Measurements from ENCODE around the gene FSCN2. TPM values are rescaled to one million over a fixed set of nuclear protein-coding genes. Genes with fewer than 3 reads are reported as not detected.

Gene FSCN2
- polyA plus RNA-seq, 1 donor = 1.5 TPM

DNA sequence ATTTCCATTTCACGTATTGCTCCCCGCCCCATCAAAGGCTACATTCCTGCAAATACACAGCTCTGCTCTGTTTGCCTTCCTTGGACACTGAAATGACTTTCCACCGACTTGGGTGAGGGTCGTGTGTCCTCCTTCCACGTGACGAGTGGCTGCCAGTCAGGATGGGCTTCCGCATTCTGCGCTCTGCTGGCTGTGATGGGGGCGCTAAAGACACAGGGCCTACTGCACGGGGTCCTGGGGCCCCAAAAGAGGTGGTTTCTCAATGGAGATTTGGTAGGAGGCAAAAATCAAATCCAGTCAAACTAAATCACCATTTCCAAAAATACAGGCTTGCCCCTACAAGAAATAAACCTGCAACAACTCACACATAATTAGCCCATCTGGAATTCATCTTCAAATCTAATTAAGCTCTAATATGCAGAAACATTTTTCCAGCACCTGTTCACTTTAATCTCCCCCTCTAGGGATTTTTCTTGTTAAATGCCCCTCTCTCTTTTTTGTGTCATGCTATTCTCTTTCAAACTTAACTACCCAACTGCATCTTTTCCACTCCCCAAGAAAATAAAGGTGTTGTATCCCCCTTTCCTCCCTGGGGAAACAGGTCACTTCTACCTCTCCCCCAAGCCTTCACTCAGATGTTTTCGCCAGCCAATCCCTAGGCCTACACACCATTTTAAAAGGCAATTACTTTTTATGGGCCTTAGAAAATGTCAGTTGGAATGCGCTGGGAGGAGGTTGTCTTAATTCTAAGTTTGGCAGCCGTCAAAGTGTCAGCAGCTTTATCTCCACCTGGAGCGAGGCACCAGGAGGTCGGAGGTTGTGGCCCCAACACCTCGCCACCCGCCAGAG lies 45.8 kb downstream of the FSCN2 start:
- no peak overlapping the region for H3K4me3 ChIP-seq (ENCODE audit: low read length)
- H3K27ac ChIP-seq (ENCODE audit: low read length) = no peak overlapping the region
- no peaks in the 10 kb centered on the region for H3K4me1 ChIP-seq (ENCODE audit: control insufficient read depth, insufficient read depth, low read length)
- no peaks in the 10 kb centered on the region for H3K27me3 ChIP-seq (ENCODE audit: control insufficient read depth, insufficient read depth, low read length)
- H3K9me3 ChIP-seq (ENCODE audit: control insufficient read depth, low read depth, low read length) = no peaks in the 10 kb centered on the region
- DNase-seq = no peak
- peaks cover 76% of the 10 kb centered on the region for H3K36me3 ChIP-seq (ENCODE audit: control insufficient read depth, insufficient read depth, low read length)
- no CpG with 5 or more reads among the region's 17 CpGs for WGBS (ENCODE audit: insufficient coverage, low lambda C conversion rate)

DNA sequence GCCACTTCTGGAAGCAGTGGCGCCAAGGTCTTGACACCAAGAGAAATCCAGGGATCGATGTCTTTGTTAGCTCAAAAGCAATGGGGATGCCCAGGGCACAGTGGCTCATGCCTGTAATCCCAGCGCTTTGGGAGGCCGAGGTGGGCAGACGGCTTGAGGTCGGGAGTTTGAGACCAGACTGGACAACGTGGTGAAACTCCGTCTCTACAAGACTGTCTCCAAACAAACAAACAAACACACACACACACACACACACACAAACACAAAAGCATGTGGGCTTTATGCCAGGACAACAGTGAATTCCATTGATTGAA lies 46.4 kb downstream of the FSCN2 start:
- Histone ChIP-seq H3K36me3 (ENCODE audit: control insufficient read depth, insufficient read depth, low read length) (peaks cover 74% of the 10 kb centered on the region), H3K9me3 (ENCODE audit: control insufficient read depth, low read depth, low read length) (no peaks in the 10 kb centered on the region), H3K4me3 (ENCODE audit: low read length) (no peak overlapping the region), H3K27me3 (ENCODE audit: control insufficient read depth, insufficient read depth, low read length) (no peaks in the 10 kb centered on the region), H3K27ac (ENCODE audit: low read length) (no peak overlapping the region), H3K4me1 (ENCODE audit: control insufficient read depth, insufficient read depth, low read length) (no peaks in the 10 kb centered on the region)
- DNase-seq = no peak
- no CpG with 5 or more reads among the region's 8 CpGs for WGBS (ENCODE audit: insufficient coverage, low lambda C conversion rate)

DNA sequence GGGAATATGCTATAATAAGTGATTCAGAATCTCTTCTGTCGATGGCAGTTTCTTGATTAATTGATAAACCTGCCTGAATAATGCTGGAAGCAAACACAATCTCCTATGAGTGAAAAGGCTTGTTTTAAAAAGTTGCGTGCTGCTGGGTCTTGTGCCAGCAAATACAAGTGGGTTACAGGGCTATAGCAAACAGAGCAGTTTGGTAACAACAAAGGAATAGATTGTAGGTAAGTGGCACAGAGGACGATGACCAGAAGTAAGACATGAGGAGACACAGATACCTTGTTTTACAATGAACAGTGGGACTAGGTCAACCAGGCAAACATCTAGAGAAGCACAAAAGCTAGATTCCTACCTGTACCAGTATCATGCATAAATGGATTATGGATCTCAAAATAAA lies 47.7 kb downstream of the FSCN2 start:
- Histone ChIP-seq H3K9me3 (ENCODE audit: control insufficient read depth, low read depth, low read length) (no peaks in the 10 kb centered on the region), H3K4me3 (ENCODE audit: low read length) (no peak overlapping the region), H3K36me3 (ENCODE audit: control insufficient read depth, insufficient read depth, low read length) (peaks cover 73% of the 10 kb centered on the region), H3K27ac (ENCODE audit: low read length) (no peak overlapping the region), H3K27me3 (ENCODE audit: control insufficient read depth, insufficient read depth, low read length) (no peaks in the 10 kb centered on the region), H3K4me1 (ENCODE audit: control insufficient read depth, insufficient read depth, low read length) (no peaks in the 10 kb centered on the region)
- DNase-seq = no peak
- WGBS (ENCODE audit: insufficient coverage, low lambda C conversion rate) = 83% methylated on average over 2 of the region's 3 CpGs

DNA sequence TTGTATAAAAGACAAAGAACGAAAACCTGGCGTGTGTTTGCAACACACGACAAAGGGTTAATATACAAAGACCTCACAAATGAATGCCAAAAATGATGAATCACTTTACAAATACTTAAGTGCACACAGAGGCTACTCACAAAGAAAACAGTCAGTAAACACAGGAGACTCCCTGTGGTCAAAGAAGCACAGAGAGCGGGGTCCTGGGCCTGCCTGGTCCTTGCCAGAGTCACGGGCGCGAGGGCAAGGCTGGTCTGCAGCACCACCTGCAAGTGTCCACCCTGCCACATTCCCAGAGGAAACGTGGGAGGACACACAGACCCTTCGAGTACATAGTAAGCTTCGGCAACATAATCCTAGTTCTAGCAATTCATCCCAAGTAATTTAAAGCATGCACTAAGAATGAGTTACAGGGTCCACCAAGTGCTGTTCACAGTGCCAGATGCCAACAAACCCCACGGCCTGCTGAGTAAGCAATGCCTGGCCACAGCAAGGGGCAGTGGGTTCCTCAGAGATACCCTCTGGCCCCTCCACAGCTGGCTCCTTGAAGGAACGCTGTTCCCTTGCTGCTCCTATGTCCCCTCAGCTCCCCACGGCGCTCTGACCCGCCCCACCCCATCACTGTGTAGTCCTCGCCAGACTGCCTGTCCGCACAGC lies 48.6 kb downstream of the FSCN2 start:
- H3K36me3 ChIP-seq (ENCODE audit: control insufficient read depth, insufficient read depth, low read length) = peaks cover 70% of the 10 kb centered on the region
- WGBS (ENCODE audit: insufficient coverage, low lambda C conversion rate) = no CpG with 5 or more reads among the region's 17 CpGs
- H3K4me1 ChIP-seq (ENCODE audit: control insufficient read depth, insufficient read depth, low read length) = no peaks in the 10 kb centered on the region
- no peak overlapping the region for H3K4me3 ChIP-seq (ENCODE audit: low read length)
- H3K27me3 ChIP-seq (ENCODE audit: control insufficient read depth, insufficient read depth, low read length) = no peaks in the 10 kb centered on the region
- H3K9me3 ChIP-seq (ENCODE audit: control insufficient read depth, low read depth, low read length) = no peaks in the 10 kb centered on the region
- H3K27ac ChIP-seq (ENCODE audit: low read length) = no peak overlapping the region
- no peak for DNase-seq

DNA sequence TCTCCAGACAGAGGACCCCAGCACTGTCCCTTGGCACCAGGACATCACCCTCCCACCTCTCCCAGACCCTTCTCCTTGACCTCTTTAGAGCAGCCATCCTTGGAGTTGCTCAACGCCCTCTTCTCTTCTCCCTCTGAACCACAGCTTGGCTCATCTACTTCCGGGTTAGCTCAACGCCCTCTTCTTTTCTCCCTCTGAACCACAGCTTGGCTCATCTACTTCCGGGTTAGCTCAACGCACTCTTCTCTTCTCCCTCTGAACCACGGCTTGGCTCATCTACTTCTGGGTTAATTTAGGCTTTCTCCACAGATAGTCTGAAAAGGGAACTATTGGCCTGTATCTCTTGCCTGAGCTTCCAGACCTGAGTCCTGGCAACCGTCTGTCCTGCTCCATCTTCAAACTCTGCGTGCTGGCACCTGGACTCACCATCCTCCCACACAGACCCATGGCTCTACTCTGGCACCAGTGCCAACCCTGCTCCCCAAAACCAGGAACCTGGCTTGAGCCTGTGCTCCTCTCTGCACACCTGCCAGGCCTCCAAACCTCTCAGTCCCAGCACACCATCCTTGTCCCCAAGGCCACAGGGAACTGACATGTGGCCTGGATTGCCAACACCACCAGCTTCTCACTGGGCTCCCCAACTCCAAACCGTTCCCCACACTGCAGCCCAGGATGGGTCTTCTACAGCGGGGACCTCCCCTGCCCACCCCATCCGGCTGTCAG lies 49.3 kb downstream of the FSCN2 start:
- Histone ChIP-seq H3K9me3 (ENCODE audit: control insufficient read depth, low read depth, low read length) (no peaks in the 10 kb centered on the region), H3K4me3 (ENCODE audit: low read length) (no peak overlapping the region), H3K27ac (ENCODE audit: low read length) (no peak overlapping the region), H3K36me3 (ENCODE audit: control insufficient read depth, insufficient read depth, low read length) (peaks cover 73% of the 10 kb centered on the region), H3K4me1 (ENCODE audit: control insufficient read depth, insufficient read depth, low read length) (no peaks in the 10 kb centered on the region), H3K27me3 (ENCODE audit: control insufficient read depth, insufficient read depth, low read length) (no peaks in the 10 kb centered on the region)
- no peak for DNase-seq
- 96% methylated on average over 4 of the region's 11 CpGs for WGBS (ENCODE audit: insufficient coverage, low lambda C conversion rate)

DNA sequence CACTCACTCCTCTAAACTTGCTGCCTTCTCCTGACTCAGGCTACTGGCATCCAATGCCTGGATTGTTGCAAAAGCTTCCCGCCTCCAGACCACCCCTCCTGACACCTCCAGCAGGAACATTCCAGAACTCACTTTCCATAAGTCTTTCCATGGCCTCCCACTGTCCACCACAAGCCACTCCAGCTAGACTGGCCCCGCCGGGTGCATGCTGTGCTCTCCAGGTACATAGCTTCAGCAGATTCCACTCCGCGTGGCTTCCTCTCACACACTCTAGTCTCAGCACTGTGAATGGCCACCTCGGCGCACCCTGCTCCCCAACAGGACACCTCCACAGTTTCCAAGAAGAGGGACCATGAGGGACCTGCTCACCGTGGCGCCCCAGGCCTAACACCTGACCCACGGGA lies 49.9 kb downstream of the FSCN2 start:
- no peak overlapping the region for H3K27ac ChIP-seq (ENCODE audit: low read length)
- H3K9me3 ChIP-seq (ENCODE audit: control insufficient read depth, low read depth, low read length) = no peaks in the 10 kb centered on the region
- no CpG with 5 or more reads among the region's 10 CpGs for WGBS (ENCODE audit: insufficient coverage, low lambda C conversion rate)
- no peak overlapping the region for H3K4me3 ChIP-seq (ENCODE audit: low read length)
- no peaks in the 10 kb centered on the region for H3K27me3 ChIP-seq (ENCODE audit: control insufficient read depth, insufficient read depth, low read length)
- no peak for DNase-seq
- H3K36me3 ChIP-seq (ENCODE audit: control insufficient read depth, insufficient read depth, low read length) = peaks cover 76% of the 10 kb centered on the region
- no peaks in the 10 kb centered on the region for H3K4me1 ChIP-seq (ENCODE audit: control insufficient read depth, insufficient read depth, low read length)

DNA sequence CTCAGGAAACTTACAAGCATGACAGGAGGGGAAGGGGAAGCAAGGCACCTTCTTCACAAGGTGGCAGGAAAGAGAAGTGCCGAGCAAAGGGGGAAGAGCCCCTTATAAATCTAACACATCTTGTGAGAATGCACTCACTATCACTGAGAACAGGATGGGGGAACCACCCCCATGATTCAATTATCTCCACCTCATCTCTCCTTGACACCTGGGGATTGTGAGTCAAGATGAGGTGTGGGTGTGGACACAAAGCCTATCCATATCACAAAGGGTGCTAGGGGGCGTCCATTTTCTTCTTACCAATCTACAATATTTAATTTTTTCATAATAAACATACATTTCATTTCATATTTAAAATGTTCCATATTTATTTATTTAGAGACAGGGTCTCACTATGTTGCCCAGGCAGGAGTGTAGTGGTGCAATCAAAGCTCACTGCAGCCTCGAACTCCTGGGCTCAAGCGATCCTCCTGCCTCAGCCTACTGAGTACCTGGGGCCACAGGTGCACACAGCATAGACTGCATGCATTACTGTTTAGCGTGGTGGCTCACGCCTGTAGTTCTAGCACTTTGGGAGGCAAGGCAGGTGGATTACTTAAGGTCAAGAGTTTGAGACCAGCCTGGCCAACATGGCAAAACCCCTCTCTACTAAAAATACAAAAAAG lies 50.5 kb downstream of the FSCN2 start:
- no peak overlapping the region for H3K4me3 ChIP-seq (ENCODE audit: low read length)
- no peaks in the 10 kb centered on the region for H3K9me3 ChIP-seq (ENCODE audit: control insufficient read depth, low read depth, low read length)
- H3K27me3 ChIP-seq (ENCODE audit: control insufficient read depth, insufficient read depth, low read length) = no peaks in the 10 kb centered on the region
- WGBS (ENCODE audit: insufficient coverage, low lambda C conversion rate) = 100% methylated on average over 1 of the region's 6 CpGs
- H3K36me3 ChIP-seq (ENCODE audit: control insufficient read depth, insufficient read depth, low read length) = peaks cover 76% of the 10 kb centered on the region
- H3K27ac ChIP-seq (ENCODE audit: low read length) = no peak overlapping the region
- no peaks in the 10 kb centered on the region for H3K4me1 ChIP-seq (ENCODE audit: control insufficient read depth, insufficient read depth, low read length)
- no peak for DNase-seq

DNA sequence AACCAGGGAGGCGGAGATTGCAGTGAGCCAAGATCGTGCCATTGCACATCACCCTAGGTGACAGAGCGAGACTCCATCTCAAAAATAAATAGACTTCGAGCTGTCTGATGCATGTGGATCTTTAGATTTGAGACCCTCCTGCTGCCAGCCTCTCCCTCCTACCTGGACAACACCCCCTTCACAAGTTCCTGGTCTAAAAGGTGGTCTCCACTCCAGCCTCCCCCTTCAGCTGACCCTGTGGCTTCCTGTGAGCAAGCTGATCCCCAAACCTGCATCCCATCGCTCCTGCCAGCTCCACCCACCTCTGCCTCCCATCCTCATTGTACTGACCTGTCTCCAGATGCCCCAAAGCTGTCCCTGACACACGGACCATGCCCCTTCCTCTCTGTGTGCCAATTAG lies 51.1 kb downstream of the FSCN2 start:
- Histone ChIP-seq H3K27me3 (ENCODE audit: control insufficient read depth, insufficient read depth, low read length) (no peaks in the 10 kb centered on the region), H3K27ac (ENCODE audit: low read length) (no peak overlapping the region), H3K4me3 (ENCODE audit: low read length) (no peak overlapping the region), H3K36me3 (ENCODE audit: control insufficient read depth, insufficient read depth, low read length) (peaks cover 76% of the 10 kb centered on the region), H3K4me1 (ENCODE audit: control insufficient read depth, insufficient read depth, low read length) (no peaks in the 10 kb centered on the region), H3K9me3 (ENCODE audit: control insufficient read depth, low read depth, low read length) (no peaks in the 10 kb centered on the region)
- no peak for DNase-seq
- 100% methylated on average over 1 of the region's 6 CpGs for WGBS (ENCODE audit: insufficient coverage, low lambda C conversion rate)

DNA sequence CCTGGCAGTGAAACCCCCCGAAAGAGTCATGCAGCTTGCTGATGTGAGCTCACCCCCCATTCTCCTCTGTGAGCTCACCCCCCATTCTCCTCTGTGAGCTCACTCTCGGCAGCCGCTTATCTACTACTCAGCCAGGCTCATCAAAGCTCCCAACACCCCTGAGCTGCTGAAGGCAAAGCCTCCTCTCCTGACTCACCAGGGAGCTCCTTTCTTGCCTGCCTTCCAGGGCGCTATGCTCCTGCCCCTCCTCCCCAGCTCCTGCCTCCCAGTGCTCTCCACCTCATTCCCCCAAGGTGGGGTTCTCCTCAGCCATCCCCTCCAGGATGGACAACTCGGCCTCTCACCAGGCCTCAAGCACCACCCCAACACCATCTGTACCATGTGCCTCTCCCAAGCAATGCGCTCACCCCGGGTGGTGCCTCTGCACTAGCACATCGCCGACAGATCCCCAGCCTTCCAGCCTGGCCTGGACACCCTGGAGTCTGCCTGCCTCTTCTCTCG lies 51.7 kb downstream of the FSCN2 start:
- no peaks in the 10 kb centered on the region for H3K27me3 ChIP-seq (ENCODE audit: control insufficient read depth, insufficient read depth, low read length)
- H3K9me3 ChIP-seq (ENCODE audit: control insufficient read depth, low read depth, low read length) = no peaks in the 10 kb centered on the region
- H3K27ac ChIP-seq (ENCODE audit: low read length) = no peak overlapping the region
- no peak for DNase-seq
- WGBS (ENCODE audit: insufficient coverage, low lambda C conversion rate) = 80% methylated on average over 1 of the region's 10 CpGs
- no peak overlapping the region for H3K4me3 ChIP-seq (ENCODE audit: low read length)
- H3K4me1 ChIP-seq (ENCODE audit: control insufficient read depth, insufficient read depth, low read length) = no peaks in the 10 kb centered on the region
- peaks cover 74% of the 10 kb centered on the region for H3K36me3 ChIP-seq (ENCODE audit: control insufficient read depth, insufficient read depth, low read length)

DNA sequence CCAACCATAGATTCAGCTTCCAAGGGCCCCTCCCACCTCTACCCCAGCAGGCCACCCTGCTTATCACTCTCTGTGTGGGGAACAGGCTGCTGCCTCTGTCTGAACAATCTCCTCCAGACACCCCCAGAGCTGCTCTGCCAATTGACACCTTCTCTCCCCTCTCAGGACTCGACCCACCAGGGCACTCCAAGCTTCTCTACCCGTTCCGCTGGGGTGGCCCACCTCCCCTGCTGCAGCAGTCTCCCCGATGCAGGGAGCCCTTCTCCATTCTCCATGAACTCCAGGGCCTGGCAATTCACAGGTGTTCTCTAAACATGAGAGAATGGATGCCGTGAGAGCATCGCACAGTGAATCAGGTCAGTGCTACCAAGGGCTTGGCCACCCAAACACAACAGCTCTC lies 52.3 kb downstream of the FSCN2 start:
- WGBS (ENCODE audit: insufficient coverage, low lambda C conversion rate) = no CpG with 5 or more reads among the region's 6 CpGs
- DNase-seq = no peak
- H3K27ac ChIP-seq (ENCODE audit: low read length) = no peak overlapping the region
- H3K4me1 ChIP-seq (ENCODE audit: control insufficient read depth, insufficient read depth, low read length) = no peaks in the 10 kb centered on the region
- peaks cover 76% of the 10 kb centered on the region for H3K36me3 ChIP-seq (ENCODE audit: control insufficient read depth, insufficient read depth, low read length)
- H3K4me3 ChIP-seq (ENCODE audit: low read length) = no peak overlapping the region
- H3K9me3 ChIP-seq (ENCODE audit: control insufficient read depth, low read depth, low read length) = no peaks in the 10 kb centered on the region
- no peaks in the 10 kb centered on the region for H3K27me3 ChIP-seq (ENCODE audit: control insufficient read depth, insufficient read depth, low read length)

Data from large intestine (tissue), 3 donors.